Ishikawa (cell line): ENCODE measurements around the gene TNFSF15.

Source experiments
- CEBPB ChIP-seq: IDR thresholded peaks from 2 replicates; pipeline ENCODE4 v1.6.1; 2012
- CREB1 ChIP-seq: IDR thresholded peaks from 2 replicates; pipeline ENCODE4 v1.6.1; 2012; ENCODE audit warnings: low read depth
- EGR1 ChIP-seq: IDR thresholded peaks from 2 replicates; pipeline ENCODE4 v1.6.1; 2012
- EP300 ChIP-seq: IDR thresholded peaks from 2 replicates; pipeline ENCODE4 v1.6.1; 2012; ENCODE audit warnings: borderline replicate concordance
- FOXM1 ChIP-seq: IDR thresholded peaks from 2 replicates; pipeline ENCODE4 v1.6.1; 2012; ENCODE audit warnings: low read depth, borderline replicate concordance
- MAX ChIP-seq: IDR thresholded peaks from 2 replicates; pipeline ENCODE4 v1.6.1; 2012
- NFIC ChIP-seq: IDR thresholded peaks from 2 replicates; pipeline ENCODE4 v1.6.1; 2012
- RAD21 ChIP-seq: IDR thresholded peaks from 2 replicates; pipeline ENCODE4 v1.6.1; 2012; ENCODE audit warnings: low read depth
- REST ChIP-seq: IDR thresholded peaks from 2 replicates; pipeline ENCODE4 v1.6.1; 2012; ENCODE audit warnings: low read depth, mild to moderate bottlenecking
- TAF1 ChIP-seq: IDR thresholded peaks from 2 replicates; pipeline ENCODE4 v1.6.1; 2012; ENCODE audit warnings: low read depth, mild to moderate bottlenecking
- TCF12 ChIP-seq: IDR thresholded peaks from 2 replicates; pipeline ENCODE4 v1.6.1; 2012; ENCODE audit warnings: low read depth
- TEAD4 ChIP-seq: IDR thresholded peaks from 2 replicates; pipeline ENCODE4 v1.6.1; 2012
- USF1 ChIP-seq: IDR thresholded peaks from 2 replicates; pipeline ENCODE4 v1.6.1; 2012
- YY1 ChIP-seq: IDR thresholded peaks from 2 replicates; pipeline ENCODE4 v1.6.1; 2012; ENCODE audit warnings: low read depth
- ZBTB7A ChIP-seq: IDR thresholded peaks from 2 replicates; pipeline ENCODE4 v1.6.1; 2012; ENCODE audit warnings: low read depth

TNFSF15 gene

GRCh38 chr9:114775121-114775520, 30.7 kb downstream of the TNFSF15 start:
- no peak for TF ChIP-seq CEBPB
- TF ChIP-seq MAX = no peak
- TF ChIP-seq NFIC = no peak

- no peak for TF ChIP-seq USF1
Measured at GRCh38 chr9:114774524-114774923, 31.3 kb downstream of the TNFSF15 start.

- no peak for TF ChIP-seq CREB1
- no peak for TF ChIP-seq USF1
- no peak for TF ChIP-seq MAX
- TF ChIP-seq EGR1 = no peak
- no peak for TF ChIP-seq FOXM1
Measured at GRCh38 chr9:114771889-114772288, 34.0 kb downstream of the TNFSF15 start.

- TF ChIP-seq USF1 (no peak), CEBPB (no peak), EGR1 (no peak), ZBTB7A (no peak), MAX (no peak), REST (no peak), YY1 (no peak), CREB1 (no peak), NFIC (no peak), TEAD4 (no peak), RAD21 (no peak), TAF1 (no peak), TCF12 (no peak), FOXM1 (no peak), EP300 (no peak)
Measured at GRCh38 chr9:114770991-114771390, 34.8 kb downstream of the TNFSF15 start.

- TF ChIP-seq FOXM1 (no peak), CEBPB (no peak)
Measured at GRCh38 chr9:114769624-114770023, 36.2 kb downstream of the TNFSF15 start.

- TF ChIP-seq TEAD4 = no peak
- no peak for TF ChIP-seq YY1
- no peak for TF ChIP-seq NFIC
Measured at GRCh38 chr9:114763220-114763619, 42.6 kb downstream of the TNFSF15 start.

- no peak for TF ChIP-seq TCF12
- no peak for TF ChIP-seq MAX
- no peak for TF ChIP-seq EP300
- no peak for TF ChIP-seq EGR1
- TF ChIP-seq RAD21 = no peak
- no peak for TF ChIP-seq CREB1
- TF ChIP-seq NFIC = no peak
- TF ChIP-seq REST = no peak
- no peak for TF ChIP-seq YY1
- no peak for TF ChIP-seq FOXM1
- TF ChIP-seq TEAD4 = no peak
- TF ChIP-seq CEBPB = no peak
- TF ChIP-seq USF1 = no peak
Measured at GRCh38 chr9:114761523-114761922, 44.3 kb downstream of the TNFSF15 start.
